Measurements from ENCODE around the gene TM4SF20. TPM values are rescaled to one million over a fixed set of nuclear protein-coding genes. Genes with fewer than 3 reads are reported as not detected.

The TM4SF20 gene
- total RNA-seq, 1 donor from 2014 or later, result not detected

- H3K4me1 Mint-ChIP-seq (ENCODE audit: low read depth), result peaks cover 39% of the 10 kb centered on the region
- peaks cover 5% of the 10 kb centered on the region for H3K36me3 Mint-ChIP-seq (ENCODE audit: low read depth)
- H3K9me3 Mint-ChIP-seq, result peaks cover 12% of the 10 kb centered on the region
- no peak overlapping the region for H3K4me3 Mint-ChIP-seq
- intact Hi-C loops (cut with micrococcal nuclease), result loop anchor here (10.0 kb wide), 1 partner anchor 668 kb away; no protein-coding TSS in a partner anchor
- peak overlapping the region; percentile 45 for H3K27ac Mint-ChIP-seq
- peaks cover 16% of the 10 kb centered on the region for H3K27me3 Mint-ChIP-seq (ENCODE audit: insufficient read depth)
- no peak for DNase-seq (ENCODE audit: low spot score)
Measured at GRCh38 chr2:227322530-227323205, 56.4 kb downstream of the TM4SF20 start.

GRCh38 chr2:227320305-227321094 lies 58.6 kb downstream of the TM4SF20 start:
- DNase-seq (ENCODE audit: low spot score), result no peak
- H3K36me3 Mint-ChIP-seq (ENCODE audit: low read depth), result peaks cover 3% of the 10 kb centered on the region
- intact Hi-C loops (cut with micrococcal nuclease), result loop anchor here (10.0 kb wide), 1 partner anchor 666 kb away; no protein-coding TSS in a partner anchor
- peaks cover 22% of the 10 kb centered on the region for H3K4me1 Mint-ChIP-seq (ENCODE audit: low read depth)
- no peak overlapping the region for H3K27ac Mint-ChIP-seq
- peaks cover 18% of the 10 kb centered on the region for H3K9me3 Mint-ChIP-seq
- no peak overlapping the region for H3K4me3 Mint-ChIP-seq
- peaks cover 19% of the 10 kb centered on the region for H3K27me3 Mint-ChIP-seq (ENCODE audit: insufficient read depth)

- intact Hi-C loops (cut with micrococcal nuclease), result no loop called here
- peaks cover 4% of the 10 kb centered on the region for H3K4me1 Mint-ChIP-seq (ENCODE audit: low read depth)
- peaks cover 14% of the 10 kb centered on the region for H3K9me3 Mint-ChIP-seq
- no peak overlapping the region for H3K27ac Mint-ChIP-seq
- DNase-seq (ENCODE audit: low spot score), result no peak
- H3K27me3 Mint-ChIP-seq (ENCODE audit: insufficient read depth), result peaks cover 17% of the 10 kb centered on the region
- H3K36me3 Mint-ChIP-seq (ENCODE audit: low read depth), result peaks cover 2% of the 10 kb centered on the region
- no peak overlapping the region for H3K4me3 Mint-ChIP-seq
Measured at GRCh38 chr2:227317834-227318233, 61.3 kb downstream of the TM4SF20 start.

GRCh38 chr2:227313310-227313709 lies 65.8 kb downstream of the TM4SF20 start:
- no peak overlapping the region for H3K27ac Mint-ChIP-seq
- intact Hi-C loops (cut with micrococcal nuclease), result no loop called here
- H3K4me1 Mint-ChIP-seq (ENCODE audit: low read depth), result no peaks in the 10 kb centered on the region
- peaks cover 11% of the 10 kb centered on the region for H3K27me3 Mint-ChIP-seq (ENCODE audit: insufficient read depth)
- H3K9me3 Mint-ChIP-seq, result peaks cover 10% of the 10 kb centered on the region
- peaks cover 2% of the 10 kb centered on the region for H3K36me3 Mint-ChIP-seq (ENCODE audit: low read depth)
- no peak overlapping the region for H3K4me3 Mint-ChIP-seq
- no peak for DNase-seq (ENCODE audit: low spot score)

- Mint-ChIP-seq H3K36me3 (ENCODE audit: low read depth) (peaks cover under 1% of the 10 kb centered on the region), H3K27ac (no peak overlapping the region), H3K9me3 (peaks cover 5% of the 10 kb centered on the region), H3K4me3 (no peak overlapping the region), H3K27me3 (ENCODE audit: insufficient read depth) (peaks cover 14% of the 10 kb centered on the region), H3K4me1 (ENCODE audit: low read depth) (no peaks in the 10 kb centered on the region)
- DNase-seq (ENCODE audit: low spot score), result no peak
- intact Hi-C loops (cut with micrococcal nuclease), result no loop called here
Measured at GRCh38 chr2:227312579-227312978, 66.5 kb downstream of the TM4SF20 start.

Other genes with a start within 250 kb of the TM4SF20 start
- not detected in 2 replicates for gene COL4A4, start 215.1 kb downstream of the TM4SF20 start, total RNA-seq
- not detected in 2 replicates for gene COL4A3, start 214.7 kb downstream of the TM4SF20 start, total RNA-seq
- 69.9 and 74.9 TPM in 2 replicates for gene MFF, start 54.1 kb downstream of the TM4SF20 start, total RNA-seq
- gene SCYGR1, start 8.6 kb upstream of the TM4SF20 start, total RNA-seq, result not detected in 2 replicates
- 239 and 252 TPM in 2 replicates for gene AGFG1, start 92.8 kb upstream of the TM4SF20 start, total RNA-seq
- gene SCYGR2, start 219.6 kb upstream of the TM4SF20 start, total RNA-seq, result not detected in 2 replicates
- gene SCYGR3, start 235.5 kb upstream of the TM4SF20 start, total RNA-seq, result not detected in 2 replicates
- not detected in 2 replicates for gene SCYGR4, start 238.2 kb upstream of the TM4SF20 start, total RNA-seq

All from activated T-helper 1 cell treated with anti-CD3 and anti-CD28 coated beads, Interleukin-12 subunit alpha, Interleukin-12 subunit beta, Interleukin-2, Interleukin-4 antibody, amounts not matched to agents 30 ng/mL and 10 ng/mL and 1 ng/mL, durations not matched to agents 14 hours and 24 hours and 36 hours (primary cell).